Measurements from ENCODE around the gene RPS6KA2.

- TF ChIP-seq, protein P1, sequence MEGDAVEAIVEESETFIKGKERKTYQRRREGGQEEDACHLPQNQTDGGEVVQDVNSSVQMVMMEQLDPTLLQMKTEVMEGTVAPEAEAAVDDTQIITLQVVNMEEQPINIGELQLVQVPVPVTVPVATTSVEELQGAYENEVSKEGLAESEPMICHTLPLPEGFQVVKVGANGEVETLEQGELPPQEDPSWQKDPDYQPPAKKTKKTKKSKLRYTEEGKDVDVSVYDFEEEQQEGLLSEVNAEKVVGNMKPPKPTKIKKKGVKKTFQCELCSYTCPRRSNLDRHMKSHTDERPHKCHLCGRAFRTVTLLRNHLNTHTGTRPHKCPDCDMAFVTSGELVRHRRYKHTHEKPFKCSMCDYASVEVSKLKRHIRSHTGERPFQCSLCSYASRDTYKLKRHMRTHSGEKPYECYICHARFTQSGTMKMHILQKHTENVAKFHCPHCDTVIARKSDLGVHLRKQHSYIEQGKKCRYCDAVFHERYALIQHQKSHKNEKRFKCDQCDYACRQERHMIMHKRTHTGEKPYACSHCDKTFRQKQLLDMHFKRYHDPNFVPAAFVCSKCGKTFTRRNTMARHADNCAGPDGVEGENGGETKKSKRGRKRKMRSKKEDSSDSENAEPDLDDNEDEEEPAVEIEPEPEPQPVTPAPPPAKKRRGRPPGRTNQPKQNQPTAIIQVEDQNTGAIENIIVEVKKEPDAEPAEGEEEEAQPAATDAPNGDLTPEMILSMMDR (conservative IDR thresholded peaks at IDR 0.05) = no peak
- no peak for TF ChIP-seq EZH2 (IDR thresholded peaks at IDR 0.05; ENCODE audit: low read depth)
These were observed 243.9 kb downstream of the RPS6KA2 start, which contains the start of gene MPC1 for GRCh38 chr6:166382933-166383801.
